Keratinocyte (primary cell): ENCODE data around the gene AP3B1. TPM values are rescaled to one million over a fixed set of nuclear protein-coding genes. Genes with fewer than 3 reads are reported as not detected.
A peak's percentile ranks its signal among the peaks of the same experiment; 100 is the strongest.

Experiments used
- DNase-seq: peaks from one replicate; pipeline ENCODE4 v3.0.0-alpha.2; 2011; ENCODE audit warnings: low read depth, missing footprints, low spot score
- FAIRE-seq: peaks from 2 replicates; lab custom pipeline; 2011; peaks lifted over from hg19 to GRCh38; lab: Jason Lieb, UNC
- H2AFZ ChIP-seq: 2 replicates; pipeline ENCODE4 v1.6.0; 2012; ENCODE audit warnings: low read length, control low read depth, inconsistent platforms; ENCODE audit not compliant: control insufficient read depth
- H3K27ac ChIP-seq: 2 replicates; pipeline ENCODE4 v1.5.1; 2011; ENCODE audit warnings: low read length; ENCODE audit not compliant: control insufficient read depth, insufficient read depth
- H3K27me3 ChIP-seq: 3 replicates; pipeline ENCODE4 v1.6.0; 2011; ENCODE audit warnings: low read length; ENCODE audit not compliant: control insufficient read depth, insufficient read depth; ENCODE audit errors: extremely low read depth
- H3K36me3 ChIP-seq, 2 experiments: 2 replicates in 1 of 2; 3 replicates in 1 of 2; pipeline ENCODE4 v1.5.1; 2011; ENCODE audit warnings: low read length in 2 of 2, mild to moderate bottlenecking in 1 of 2; ENCODE audit not compliant: control insufficient read depth in 2 of 2, insufficient read depth in 2 of 2; ENCODE audit errors: extremely low read depth in 1 of 2
- H3K4me1 ChIP-seq: 3 replicates; pipeline ENCODE4 v1.5.1; 2011; ENCODE audit warnings: low read length; ENCODE audit not compliant: control insufficient read depth, insufficient read depth; ENCODE audit errors: extremely low read depth
- H3K4me2 ChIP-seq: 3 replicates; pipeline ENCODE4 v1.6.0; 2011; ENCODE audit warnings: low read depth, low read length; ENCODE audit not compliant: control insufficient read depth, insufficient read depth; ENCODE audit errors: extremely low read depth
- H3K4me3 ChIP-seq, 3 experiments: fragments of 200-600 bp in 1 of 3; sonication (generic) in 1 of 3; 2 replicates in 2 of 3; 3 replicates in 1 of 3; pipeline ENCODE4 v1.5.1; 2011 to 2016; ENCODE audit warnings: low read length in 3 of 3, mild to moderate bottlenecking in 3 of 3, control low read depth in 2 of 3, inconsistent platforms in 1 of 3, low read depth in 1 of 3, mixed read lengths in 1 of 3, mixed run types in 1 of 3, moderate library complexity in 1 of 3; ENCODE audit not compliant: control insufficient read depth in 2 of 3, insufficient read depth in 2 of 3; ENCODE audit errors: extremely low read depth in 1 of 3
- H3K79me2 ChIP-seq: 2 replicates; pipeline ENCODE4 v1.6.0; 2012; ENCODE audit warnings: low read length; ENCODE audit not compliant: control insufficient read depth, insufficient read depth
- H3K9ac ChIP-seq: 3 replicates; pipeline ENCODE4 v1.6.0; 2011; ENCODE audit warnings: low read length; ENCODE audit not compliant: control insufficient read depth, insufficient read depth; ENCODE audit errors: extremely low read depth
- H3K9me1 ChIP-seq: 3 replicates; pipeline ENCODE4 v1.6.0; 2011; ENCODE audit warnings: low read length; ENCODE audit not compliant: control insufficient read depth, insufficient read depth; ENCODE audit errors: extremely low read depth
- H3K9me3 ChIP-seq: 2 replicates; pipeline ENCODE4 v1.5.1; 2012; ENCODE audit warnings: low read depth, low read length; ENCODE audit not compliant: control insufficient read depth
- H4K20me1 ChIP-seq: 3 replicates; pipeline ENCODE4 v1.6.0; 2011; ENCODE audit warnings: low read length; ENCODE audit not compliant: control insufficient read depth, insufficient read depth; ENCODE audit errors: extremely low read depth
- EZH2 ChIP-seq: IDR thresholded peaks from one replicate; pipeline ENCODE4 v1.6.1; 2012; ENCODE audit warnings: inconsistent platforms, mild to moderate bottlenecking, low read length, moderate library complexity
- dilution Hi-C: fragments of 300-500 bp; cut with MboI; formaldehyde crosslinking; loops from one replicate; pipeline ENCODE4 v1.7.0; 2020; ENCODE audit warnings: low sequenced_read_pairs; ENCODE audit not compliant: extremely low pct_ligation_motif_present
- polyA plus RNA-seq, 5 experiments: library from polyadenylated mRNA; depleted of rRNA in 3 of 5; stranded (reverse) in 3 of 5; stranded (forward) in 1 of 5; unstranded in 1 of 5; fragments of >200 nt; gene quantifications; 1 replicate in 1 of 5; 2 replicates in 3 of 5; 3 replicates in 1 of 5; pipeline versions ENCODE4 v1.2.1 to v1.2.3, GENCODE V29; 2011 to 2012; ENCODE audit warnings: missing spikeins in 2 of 5, low read depth in 1 of 5, low replicate concordance in 1 of 5
- TF ChIP-seq, protein P1 (sequence below), 3 experiments: IDR thresholded peaks in 1 of 3; conservative IDR thresholded peaks in 1 of 3; optimal IDR thresholded peaks in 1 of 3; 2 replicates in 2 of 3; 3 replicates in 1 of 3; pipeline versions ENCODE3 to v1.5.1; 2011; ENCODE audit warnings: low read length in 3 of 3, mild to moderate bottlenecking in 3 of 3, moderate library complexity in 2 of 3, control low read depth in 1 of 3, inconsistent platforms in 1 of 3; ENCODE audit not compliant: insufficient read depth in 2 of 3; ENCODE audit errors: extremely low read depth in 1 of 3

The AP3B1 gene
- polyA plus RNA-seq, 1 donor (not counting 4 experiments of a cell fraction or from before 2014, with no cell fraction given) = 65.1 TPM

GRCh38 chr5:78277715-78278114 lies 16.8 kb downstream of the AP3B1 start:
- no peak overlapping the region for H3K4me3 ChIP-seq
- no peak overlapping the region for H3K4me2 ChIP-seq
- H3K9ac ChIP-seq = no peak overlapping the region
- no peaks in the 10 kb centered on the region for H3K27me3 ChIP-seq
- no peaks in the 10 kb centered on the region for H3K4me1 ChIP-seq
- H3K9me3 ChIP-seq = no peaks in the 10 kb centered on the region
- dilution Hi-C loops = no loop called here
- DNase-seq (no peak), FAIRE-seq (no peak)
- no peak overlapping the region for H3K27ac ChIP-seq
- peaks cover 3% of the 10 kb centered on the region for H4K20me1 ChIP-seq
- H3K36me3 ChIP-seq = no peaks in the 10 kb centered on the region
- no peaks in the 10 kb centered on the region for H3K9me1 ChIP-seq
- peaks cover 71% of the 10 kb centered on the region for H3K79me2 ChIP-seq
- no peak overlapping the region for H2AFZ ChIP-seq
- TF ChIP-seq, protein P1, sequence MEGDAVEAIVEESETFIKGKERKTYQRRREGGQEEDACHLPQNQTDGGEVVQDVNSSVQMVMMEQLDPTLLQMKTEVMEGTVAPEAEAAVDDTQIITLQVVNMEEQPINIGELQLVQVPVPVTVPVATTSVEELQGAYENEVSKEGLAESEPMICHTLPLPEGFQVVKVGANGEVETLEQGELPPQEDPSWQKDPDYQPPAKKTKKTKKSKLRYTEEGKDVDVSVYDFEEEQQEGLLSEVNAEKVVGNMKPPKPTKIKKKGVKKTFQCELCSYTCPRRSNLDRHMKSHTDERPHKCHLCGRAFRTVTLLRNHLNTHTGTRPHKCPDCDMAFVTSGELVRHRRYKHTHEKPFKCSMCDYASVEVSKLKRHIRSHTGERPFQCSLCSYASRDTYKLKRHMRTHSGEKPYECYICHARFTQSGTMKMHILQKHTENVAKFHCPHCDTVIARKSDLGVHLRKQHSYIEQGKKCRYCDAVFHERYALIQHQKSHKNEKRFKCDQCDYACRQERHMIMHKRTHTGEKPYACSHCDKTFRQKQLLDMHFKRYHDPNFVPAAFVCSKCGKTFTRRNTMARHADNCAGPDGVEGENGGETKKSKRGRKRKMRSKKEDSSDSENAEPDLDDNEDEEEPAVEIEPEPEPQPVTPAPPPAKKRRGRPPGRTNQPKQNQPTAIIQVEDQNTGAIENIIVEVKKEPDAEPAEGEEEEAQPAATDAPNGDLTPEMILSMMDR (optimal IDR thresholded peaks at IDR 0.05 in 1 of 3, IDR thresholded peaks at IDR 0.05 in 1 of 3, conservative IDR thresholded peaks at IDR 0.05 in 1 of 3; ENCODE audit: extremely low read depth in 1 of 3, insufficient read depth in 2 of 3, low read length in 3 of 3) = no peak
- TF ChIP-seq EZH2 = no peak

GRCh38 chr5:78275998-78276543 lies 18.4 kb downstream of the AP3B1 start:
- H3K9me3 ChIP-seq = no peaks in the 10 kb centered on the region
- H3K4me3 ChIP-seq = no peak overlapping the region
- H3K27me3 ChIP-seq = no peaks in the 10 kb centered on the region
- peaks cover 72% of the 10 kb centered on the region for H3K79me2 ChIP-seq
- TF ChIP-seq, protein P1 (optimal IDR thresholded peaks at IDR 0.05 in 1 of 3, IDR thresholded peaks at IDR 0.05 in 1 of 3, conservative IDR thresholded peaks at IDR 0.05 in 1 of 3; ENCODE audit: extremely low read depth in 1 of 3, insufficient read depth in 2 of 3, low read length in 3 of 3) = no peak
- no peak for TF ChIP-seq EZH2
- H3K4me2 ChIP-seq = no peak overlapping the region
- no peaks in the 10 kb centered on the region for H3K36me3 ChIP-seq
- H2AFZ ChIP-seq = no peak overlapping the region
- H3K27ac ChIP-seq = no peak overlapping the region
- FAIRE-seq (peak; percentile 5), DNase-seq (no peak)
- no peaks in the 10 kb centered on the region for H3K4me1 ChIP-seq
- no peak overlapping the region for H3K9ac ChIP-seq
- peaks cover 3% of the 10 kb centered on the region for H4K20me1 ChIP-seq
- no peaks in the 10 kb centered on the region for H3K9me1 ChIP-seq
- dilution Hi-C loops = no loop called here
